GM21526 (cell line): ENCODE data around the gene CTNNA3.

ENCODE experiments used
- ATAC-seq: cut with Tn5 transposase; IDR thresholded peaks from one replicate; pipeline ENCODE4 v1.9.1; 2021; ENCODE audit warnings: moderate library complexity; ENCODE audit not compliant: unreplicated experiment, low FRiP score

CTNNA3 gene

DNA sequence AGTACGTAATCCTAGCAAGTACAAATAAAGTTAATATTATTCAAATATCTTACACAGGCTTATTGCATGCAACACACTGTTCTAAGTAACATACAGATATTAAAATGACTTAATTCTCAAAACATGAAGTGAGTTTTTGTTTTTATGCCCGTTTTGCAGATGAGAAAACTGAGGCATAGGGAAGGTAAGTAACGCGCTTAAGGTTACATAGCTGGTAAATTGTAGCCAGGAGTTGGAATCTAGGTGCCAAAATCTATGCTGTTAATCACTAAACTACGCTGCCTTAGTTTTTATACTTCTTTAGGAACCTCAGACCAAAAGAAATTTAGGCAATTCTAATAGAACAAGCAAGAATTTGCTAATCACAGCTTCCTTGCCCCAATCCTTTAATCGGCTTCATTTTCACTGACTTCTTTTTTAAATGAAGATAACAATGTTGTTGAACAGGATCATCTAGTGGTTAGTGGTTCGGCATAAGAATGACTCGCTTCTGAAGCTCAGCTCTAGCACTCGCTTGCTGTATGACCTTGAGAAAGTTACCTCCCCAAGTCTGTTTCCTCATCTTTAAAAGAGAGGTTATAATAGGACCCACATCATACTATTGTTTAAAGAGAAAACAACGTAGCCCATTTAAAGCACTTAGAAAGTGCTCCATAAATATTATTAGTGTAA is 771.2 kb downstream of the CTNNA3 start:
- no peak for ATAC-seq

DNA sequence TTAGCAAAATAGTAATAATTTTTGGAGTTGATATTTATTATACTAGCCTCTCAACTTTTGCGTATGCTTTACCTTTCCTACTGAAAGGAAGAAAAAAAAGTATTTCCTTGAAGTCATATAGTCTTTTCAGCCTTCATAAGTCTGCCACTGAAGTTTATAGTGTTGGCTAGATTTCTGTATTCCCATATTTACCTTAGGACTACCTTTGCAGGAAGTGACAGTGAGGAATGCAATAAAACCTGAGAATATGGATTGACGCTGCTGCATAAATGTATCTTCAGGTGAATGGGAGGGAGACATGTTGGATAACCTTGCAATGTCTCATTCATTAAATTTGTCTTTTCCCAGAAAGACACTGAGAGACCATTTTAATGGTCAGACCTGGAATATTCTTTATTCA is 776.7 kb downstream of the CTNNA3 start:
- ATAC-seq = no peak

DNA sequence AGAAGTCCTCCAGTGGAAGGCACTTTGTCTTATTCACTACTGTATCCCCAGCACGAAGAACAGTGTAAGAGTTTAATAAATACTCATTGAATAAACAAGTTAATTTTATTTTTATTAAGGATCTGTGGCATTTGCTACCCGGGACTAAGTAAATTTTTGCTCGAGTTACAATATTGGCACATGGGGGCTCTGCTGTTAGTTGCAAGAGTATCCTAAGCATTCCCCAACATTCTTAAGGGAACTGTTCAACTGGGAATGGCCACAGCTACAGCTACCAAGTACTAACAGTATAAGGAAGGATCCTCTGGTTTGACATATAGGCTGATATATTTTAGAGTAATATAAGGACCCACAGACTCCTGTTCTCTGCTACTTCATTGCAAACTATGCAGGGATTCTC is 778.9 kb downstream of the CTNNA3 start:
- ATAC-seq = no peak

DNA sequence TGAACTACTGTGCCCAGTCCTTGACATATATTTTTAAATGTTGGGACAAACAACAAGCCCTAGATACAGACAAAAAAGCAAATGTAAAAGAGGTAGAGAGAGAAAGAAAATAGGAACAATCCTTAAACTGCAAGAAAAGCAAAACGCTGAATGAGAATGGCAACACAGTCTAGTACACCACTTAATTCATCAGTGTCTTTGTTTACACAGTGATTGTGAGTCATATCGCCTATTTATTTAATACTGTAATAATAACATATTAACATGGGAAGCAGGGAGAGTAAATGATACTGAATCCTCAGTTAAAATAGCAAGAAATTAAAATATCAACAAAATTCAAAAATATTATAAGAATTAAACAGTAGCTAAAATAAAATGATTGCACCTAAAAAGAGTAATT is 780.0 kb downstream of the CTNNA3 start:
- ATAC-seq = no peak

DNA sequence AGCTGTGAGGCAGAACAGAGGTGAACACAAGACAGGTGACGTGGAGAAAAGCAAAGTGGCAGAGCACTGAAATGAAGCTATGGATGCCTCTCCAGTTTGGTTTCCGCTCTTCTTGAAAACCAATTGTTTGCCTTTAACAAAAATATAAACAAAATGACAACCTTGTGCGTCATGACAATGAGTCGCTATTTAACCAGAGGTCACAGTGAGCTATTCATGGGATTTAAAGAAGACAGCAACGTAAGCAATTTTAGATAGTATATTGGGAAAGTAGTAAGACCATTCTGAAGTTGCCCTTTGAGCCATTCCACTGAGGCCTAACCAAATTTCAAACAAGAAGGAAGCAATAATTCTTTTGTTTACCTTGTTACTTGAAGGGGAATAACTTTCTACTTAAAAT is 785.3 kb downstream of the CTNNA3 start:
- no peak for ATAC-seq

DNA sequence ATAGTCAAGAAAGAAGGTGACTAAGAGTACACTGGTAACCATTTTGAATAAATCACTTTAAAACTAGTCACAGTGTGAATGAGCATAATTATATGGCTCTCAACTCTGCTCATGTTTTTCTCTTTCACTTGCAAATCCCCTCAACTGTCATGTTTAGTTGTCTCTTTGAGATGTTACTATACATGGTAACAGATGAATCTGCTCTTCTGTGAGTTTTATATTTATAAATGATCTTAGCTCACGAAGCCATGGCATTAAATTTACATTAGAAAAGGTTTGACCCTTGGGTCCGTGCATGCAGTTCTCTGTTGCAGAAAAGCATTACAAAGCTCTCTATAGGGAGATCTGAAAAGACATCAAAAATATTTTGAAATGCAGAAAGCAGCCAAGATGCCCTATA is 803.1 kb downstream of the CTNNA3 start:
- no peak for ATAC-seq

DNA sequence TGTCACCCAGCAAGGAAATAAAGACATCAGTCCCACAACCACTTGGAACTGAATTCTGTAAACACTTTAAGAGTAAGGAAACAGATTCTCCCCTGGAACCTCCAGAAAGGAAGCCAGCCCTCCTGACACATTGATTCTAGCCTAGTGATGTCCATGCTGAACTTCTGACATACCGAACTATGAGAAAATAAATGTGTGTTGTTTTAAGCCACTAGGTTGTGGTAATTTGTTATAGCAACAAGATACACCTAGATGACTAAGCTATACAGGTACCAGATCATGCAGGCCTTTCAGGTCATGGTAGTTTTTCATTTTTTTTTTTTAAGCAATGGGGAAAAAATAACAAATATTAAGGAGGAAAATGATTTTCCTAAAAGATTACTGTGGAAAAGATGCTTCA is 807.8 kb downstream of the CTNNA3 start:
- no peak for ATAC-seq

DNA sequence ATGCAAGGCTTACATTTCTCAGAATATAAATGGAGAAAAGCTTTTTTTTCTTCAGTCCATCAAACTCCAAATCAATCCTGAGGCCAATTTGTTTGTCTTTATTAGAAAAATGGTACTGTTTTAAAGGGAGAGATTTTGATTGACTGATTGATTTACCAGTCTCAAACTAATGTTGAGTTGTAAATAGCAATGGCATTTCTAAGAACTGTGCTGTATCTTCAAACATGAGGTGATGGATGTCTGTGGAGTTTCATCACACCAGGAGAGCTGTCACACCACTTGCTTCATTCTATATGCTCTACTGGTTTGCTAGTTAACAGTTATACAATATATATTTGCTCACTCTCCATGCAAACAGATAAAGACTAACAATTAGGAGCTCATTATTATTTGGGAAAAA is 809.1 kb downstream of the CTNNA3 start:
- no peak for ATAC-seq

DNA sequence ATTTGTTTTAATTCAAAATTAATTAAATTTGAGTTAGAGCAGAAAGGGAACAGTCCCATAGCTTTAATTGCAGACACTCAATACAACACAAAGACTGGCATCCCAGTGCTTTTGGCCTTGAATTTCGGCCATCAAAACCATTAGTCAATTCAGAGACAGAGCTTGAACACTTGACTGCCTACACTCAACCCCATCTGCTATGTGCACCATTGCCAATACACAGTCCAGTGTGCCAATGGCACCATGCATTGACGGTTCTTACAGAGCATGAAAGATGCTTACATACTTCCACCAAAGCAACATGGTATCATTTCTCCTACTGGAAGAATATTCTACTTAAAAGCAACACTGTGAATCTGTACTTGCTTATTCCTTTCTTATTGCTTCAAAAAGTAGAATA is 813.7 kb downstream of the CTNNA3 start:
- ATAC-seq = no peak

DNA sequence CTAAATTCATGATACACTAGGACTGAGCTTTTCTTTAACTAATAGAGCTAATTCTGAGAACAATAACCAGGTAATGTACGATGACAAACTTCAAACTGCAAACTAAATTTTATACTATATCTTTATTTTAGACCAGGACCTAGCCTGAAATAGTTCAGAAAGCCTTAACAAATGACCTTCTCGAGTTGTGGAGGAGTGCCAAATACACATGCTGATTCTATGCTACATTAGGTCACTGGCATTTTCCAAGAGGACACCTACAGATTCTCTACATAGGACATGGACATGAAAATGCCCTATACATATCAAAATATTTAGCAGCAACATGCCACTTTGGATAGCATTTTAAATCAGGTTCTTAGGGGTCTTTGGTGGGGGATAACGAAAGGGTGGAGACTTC is 814.2 kb downstream of the CTNNA3 start:
- ATAC-seq = no peak

DNA sequence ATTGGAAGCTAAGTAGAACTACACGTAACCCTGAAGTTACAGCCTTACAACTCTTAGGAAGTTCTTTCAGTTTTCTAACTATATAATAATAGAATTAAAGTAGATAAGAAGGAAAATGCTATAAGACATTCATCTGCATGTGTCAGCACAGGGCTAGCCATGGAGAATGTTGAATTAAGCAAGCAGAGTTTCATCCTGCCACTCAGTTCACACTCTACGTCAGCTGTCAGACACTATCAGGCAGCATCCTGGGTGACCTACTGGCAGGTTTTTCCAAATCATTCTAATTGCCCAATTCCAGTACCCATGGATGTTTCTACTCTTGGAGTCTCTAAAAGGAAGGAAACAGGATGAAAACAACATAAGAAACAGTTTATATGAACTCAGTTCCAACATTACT is 815.2 kb downstream of the CTNNA3 start:
- no peak for ATAC-seq

DNA sequence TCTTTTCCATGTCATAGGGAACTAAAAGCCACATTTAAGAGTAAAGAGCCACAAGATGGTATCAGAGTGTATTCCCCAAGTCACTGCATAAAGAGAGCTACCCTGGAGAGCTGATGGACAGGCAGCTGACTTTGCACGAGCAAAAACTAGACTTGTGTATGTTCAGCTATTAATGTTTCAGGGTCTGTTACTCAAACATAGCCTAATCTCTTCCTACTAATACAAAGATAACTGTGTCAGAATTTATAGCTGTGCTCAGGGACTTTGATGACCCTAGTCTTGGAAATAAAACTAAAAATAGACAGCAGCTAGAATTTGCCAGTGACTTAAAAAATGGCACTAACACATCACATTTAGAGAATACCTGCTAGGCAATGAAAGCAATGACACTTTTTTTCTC is 815.7 kb downstream of the CTNNA3 start:
- ATAC-seq = no peak

DNA sequence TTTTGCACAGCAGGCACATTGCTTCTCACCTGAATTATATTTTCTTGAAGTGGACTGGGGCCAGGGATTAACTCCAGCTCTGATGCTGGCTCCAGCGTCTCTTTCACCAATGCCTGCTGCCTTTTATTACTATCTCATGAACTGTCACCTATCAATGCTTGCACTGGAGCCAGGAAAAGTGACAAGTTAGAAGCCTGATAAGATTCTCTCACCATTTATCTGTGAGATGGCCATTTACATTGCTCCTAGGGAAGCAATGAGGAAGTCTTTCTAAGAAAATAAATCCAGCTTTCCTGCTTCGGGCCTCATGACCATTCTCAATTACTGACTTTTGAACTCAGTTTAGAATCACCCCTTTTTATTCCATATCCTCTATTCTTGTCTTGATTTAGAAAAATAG is 818.6 kb downstream of the CTNNA3 start:
- ATAC-seq = no peak

DNA sequence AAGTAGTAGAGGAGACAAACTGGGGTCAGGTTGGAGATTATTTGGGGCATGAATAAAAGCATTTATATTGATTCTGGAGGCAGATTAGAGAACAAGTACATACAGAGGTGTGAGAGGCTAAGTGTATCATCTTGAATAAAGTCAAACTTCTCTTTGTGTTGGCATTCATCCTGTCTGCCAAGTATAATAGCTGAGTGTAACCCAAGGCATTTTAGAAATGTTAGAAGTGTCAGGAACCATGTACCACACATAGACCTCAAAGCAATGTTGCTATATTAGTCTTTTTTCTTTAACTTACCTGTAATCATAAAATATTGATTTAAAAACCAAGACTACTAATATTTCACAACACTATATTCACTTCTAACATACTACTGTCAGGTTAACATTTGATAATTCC is 826.4 kb downstream of the CTNNA3 start:
- ATAC-seq = no peak

DNA sequence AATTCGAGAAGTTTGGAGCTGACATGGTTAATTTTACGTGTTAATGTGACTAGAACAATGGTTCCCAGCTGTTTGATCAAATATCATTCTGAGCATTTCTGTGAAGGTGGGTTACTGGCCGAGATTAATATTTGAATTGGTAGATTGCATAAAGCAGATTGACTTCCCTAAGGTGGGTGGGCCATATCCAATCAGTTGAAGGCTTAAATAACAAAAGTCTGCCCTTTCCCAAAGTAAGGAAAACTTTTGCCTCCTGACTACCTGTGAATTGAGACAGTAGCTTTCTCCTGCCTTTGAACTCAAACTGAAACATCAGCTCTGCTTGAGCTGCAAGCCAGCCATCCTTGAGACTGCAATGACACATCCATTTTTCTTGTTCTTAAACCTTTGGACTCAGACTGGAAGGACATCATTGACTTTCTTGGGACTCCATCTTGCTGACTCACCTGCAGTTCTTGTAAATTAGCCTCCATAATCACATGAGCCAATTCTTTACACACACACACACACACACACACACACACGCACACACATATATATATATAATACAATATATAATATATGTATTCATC is 833.2 kb downstream of the CTNNA3 start:
- no peak for ATAC-seq

DNA sequence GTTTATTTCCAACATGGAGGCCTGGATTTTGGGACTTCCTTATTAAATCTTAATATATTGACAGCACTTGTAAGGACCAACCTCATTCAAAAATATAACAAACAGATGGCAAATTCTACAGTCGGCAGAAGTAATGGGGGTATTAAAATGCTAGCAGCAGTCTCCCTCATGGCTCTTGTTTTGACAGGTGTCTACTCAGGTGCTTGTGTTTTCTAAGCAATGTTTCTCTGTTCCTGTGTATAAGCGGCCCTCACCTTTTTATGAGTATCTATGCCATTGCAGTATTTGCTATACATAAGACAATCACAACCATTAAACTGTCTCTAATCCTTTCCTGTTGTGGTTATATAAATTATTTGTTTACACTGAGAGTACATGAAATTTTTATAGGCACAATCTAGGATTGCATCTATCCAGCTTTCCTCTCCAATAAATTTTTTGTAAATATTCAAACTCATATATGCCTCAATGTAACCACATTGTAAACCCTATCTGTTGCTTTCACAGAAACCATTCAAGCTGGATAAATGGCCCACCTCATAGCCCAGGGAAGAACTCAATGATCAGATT is 835.5 kb downstream of the CTNNA3 start:
- no peak for ATAC-seq

DNA sequence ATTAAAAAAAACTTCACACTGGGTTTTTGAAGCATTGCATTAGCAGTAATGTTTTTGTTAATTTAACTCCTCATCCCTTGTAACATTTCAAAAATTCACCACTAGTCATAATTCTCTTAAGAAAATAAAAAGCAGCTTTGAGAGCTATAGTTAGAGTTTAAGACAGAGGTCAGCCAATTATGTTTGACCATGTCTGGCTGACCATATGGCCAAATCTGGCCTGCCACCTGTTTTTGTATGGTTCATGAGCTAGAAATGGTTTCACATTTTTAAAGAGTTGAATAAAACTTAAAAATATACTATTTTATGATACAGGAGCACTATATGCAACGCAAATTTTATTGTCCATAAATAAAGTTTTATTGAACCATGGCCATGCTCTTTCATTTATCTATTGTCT is 843.2 kb downstream of the CTNNA3 start:
- no peak for ATAC-seq

DNA sequence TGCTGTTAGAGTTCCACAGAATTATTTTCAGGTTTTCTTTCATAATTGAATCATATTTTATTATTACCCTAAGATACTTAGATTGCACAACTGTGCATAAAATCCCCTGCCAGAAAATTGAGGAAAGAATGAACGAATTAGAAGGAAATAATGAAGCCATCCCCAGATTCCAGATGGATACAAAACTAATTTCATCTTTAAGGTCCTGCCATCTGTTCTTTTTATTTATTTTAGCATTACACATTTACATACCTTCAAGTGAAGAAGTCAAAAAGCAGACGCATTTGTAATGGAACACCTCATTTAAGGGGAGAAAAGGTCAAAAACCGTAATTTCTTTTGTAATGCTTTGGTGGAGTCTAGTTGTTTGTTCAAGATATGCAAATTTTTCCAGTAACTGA is 847.1 kb downstream of the CTNNA3 start:
- ATAC-seq = no peak

DNA sequence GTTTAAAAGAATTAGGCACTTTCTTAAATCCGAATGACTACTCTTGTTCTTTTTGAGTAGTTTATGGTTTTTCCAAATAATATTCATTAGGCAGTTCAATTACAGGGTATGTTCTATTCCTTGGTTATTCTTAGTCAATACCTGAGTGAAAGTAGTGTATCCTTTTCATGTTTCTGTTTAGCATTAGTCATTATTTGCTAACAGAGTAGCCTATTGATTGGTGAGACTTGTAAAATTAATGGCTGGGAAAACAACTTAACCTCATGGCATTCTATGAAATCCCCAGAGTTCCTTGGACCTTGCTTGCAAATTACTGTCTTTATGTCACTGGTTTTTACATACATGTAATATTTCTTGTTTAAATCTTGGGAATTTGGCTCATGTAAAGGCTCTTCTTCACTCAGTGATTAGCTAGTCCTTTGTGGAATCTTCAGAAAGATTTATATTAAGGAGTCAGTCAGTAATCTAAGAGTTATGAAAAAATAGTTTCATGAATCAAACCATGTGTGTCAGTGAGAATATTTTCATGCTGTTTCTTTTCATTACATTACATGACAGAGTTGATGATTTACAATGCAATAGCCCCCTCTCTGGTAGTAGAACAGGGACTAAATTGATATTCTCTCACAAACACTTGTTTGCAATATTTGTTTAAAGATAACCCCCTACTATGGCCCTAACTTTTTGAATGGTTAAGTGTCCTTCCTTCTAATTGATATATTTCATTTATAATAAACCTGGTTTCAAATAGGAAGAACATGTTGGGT is 851.6 kb downstream of the CTNNA3 start:
- no peak for ATAC-seq

DNA sequence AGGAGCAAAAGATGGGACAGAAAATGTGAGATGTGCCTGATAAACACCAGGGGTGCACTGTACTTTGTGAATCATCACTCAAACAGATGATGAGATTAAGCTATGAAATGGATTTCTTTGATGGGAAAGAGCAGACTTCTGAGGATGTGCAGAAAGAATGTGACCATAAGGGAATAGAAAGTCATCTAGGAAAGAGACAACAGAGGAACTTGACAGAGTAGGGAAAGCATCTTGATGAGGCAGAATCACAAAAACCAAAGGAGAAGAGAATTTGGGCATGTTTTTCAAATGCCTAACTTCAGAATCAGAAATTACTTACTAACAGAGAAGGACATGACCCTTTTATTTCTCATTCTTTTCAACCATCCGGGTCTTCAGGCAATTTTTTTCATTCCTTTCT is 852.6 kb downstream of the CTNNA3 start:
- no peak for ATAC-seq

DNA sequence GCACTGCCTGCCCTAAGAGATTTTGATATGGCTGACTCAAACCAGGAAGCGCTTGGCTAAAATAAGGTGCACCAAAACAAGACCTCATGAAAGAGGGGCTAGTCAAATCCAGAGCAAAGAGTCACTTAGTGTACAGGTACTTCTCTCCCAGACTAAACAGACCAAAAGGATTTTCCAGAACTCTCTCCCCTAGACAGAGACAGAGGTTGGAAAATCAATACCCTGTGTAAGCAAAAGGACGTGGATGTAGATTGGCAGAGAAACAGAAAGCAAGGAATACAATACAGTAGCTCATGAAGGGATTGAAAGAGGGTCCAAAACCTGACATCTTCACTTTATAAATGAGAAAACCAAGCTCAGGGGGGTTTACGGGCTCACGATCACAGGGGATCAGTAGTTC is 853.1 kb downstream of the CTNNA3 start:
- ATAC-seq = no peak

DNA sequence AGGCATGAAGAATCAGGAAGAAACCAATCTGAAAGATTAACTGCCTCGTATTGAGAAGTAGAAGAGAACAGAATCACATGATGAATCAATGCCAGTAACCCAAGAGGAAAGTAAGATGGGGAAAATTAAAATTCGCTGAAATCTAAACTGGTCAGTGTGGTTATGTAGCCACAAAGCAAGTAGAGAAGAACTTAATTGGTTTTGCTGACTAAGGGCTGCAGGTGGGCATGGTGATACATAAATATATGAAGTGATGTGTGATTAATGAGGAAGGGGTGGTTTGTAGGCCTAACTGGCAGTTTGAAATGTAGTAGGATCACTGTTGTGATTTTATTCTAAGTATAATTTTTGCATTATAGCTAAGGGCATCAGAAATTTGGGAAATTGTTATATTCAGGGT is 853.6 kb downstream of the CTNNA3 start:
- no peak for ATAC-seq
